ENCODE results near the gene CAMP.

DNA sequence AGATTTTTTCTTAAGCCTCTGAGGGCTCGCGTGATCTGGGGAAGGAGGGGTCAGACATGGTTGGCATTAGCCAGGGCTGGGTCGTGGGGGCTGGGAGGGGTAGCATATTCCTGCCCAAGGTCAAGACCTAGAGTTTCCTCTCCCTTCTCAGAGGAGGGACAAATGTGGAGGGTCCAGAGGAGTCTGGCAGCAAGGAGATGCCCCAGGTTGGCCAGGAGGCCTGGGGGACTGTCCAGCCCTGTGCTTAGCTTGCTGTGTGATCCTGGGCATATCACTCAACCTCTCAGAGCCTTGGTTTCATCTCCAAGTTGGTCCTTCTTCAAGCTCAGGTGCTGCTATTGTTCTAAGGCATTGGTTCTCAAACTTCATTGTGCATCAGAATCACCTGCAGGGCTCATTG, 9.1 kb upstream of the CAMP start:
- TF ChIP-seq, protein P1, sequence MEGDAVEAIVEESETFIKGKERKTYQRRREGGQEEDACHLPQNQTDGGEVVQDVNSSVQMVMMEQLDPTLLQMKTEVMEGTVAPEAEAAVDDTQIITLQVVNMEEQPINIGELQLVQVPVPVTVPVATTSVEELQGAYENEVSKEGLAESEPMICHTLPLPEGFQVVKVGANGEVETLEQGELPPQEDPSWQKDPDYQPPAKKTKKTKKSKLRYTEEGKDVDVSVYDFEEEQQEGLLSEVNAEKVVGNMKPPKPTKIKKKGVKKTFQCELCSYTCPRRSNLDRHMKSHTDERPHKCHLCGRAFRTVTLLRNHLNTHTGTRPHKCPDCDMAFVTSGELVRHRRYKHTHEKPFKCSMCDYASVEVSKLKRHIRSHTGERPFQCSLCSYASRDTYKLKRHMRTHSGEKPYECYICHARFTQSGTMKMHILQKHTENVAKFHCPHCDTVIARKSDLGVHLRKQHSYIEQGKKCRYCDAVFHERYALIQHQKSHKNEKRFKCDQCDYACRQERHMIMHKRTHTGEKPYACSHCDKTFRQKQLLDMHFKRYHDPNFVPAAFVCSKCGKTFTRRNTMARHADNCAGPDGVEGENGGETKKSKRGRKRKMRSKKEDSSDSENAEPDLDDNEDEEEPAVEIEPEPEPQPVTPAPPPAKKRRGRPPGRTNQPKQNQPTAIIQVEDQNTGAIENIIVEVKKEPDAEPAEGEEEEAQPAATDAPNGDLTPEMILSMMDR (conservative IDR thresholded peaks at IDR 0.05; ENCODE audit: low read depth, low read length) = no peak
- TF ChIP-seq EZH2 (IDR thresholded peaks at IDR 0.05; ENCODE audit: borderline replicate concordance, low read depth, low read length, poor library complexity, severe bottlenecking) = no peak
